ACC112 (cell line): ENCODE results near the gene EFHD2.
A peak's percentile ranks its signal among the peaks of the same experiment; 100 is the strongest.

Experiments used
- H2AFZ ChIP-seq: fragments of 200-600 bp; sonication (generic); one replicate; pipeline ENCODE4 v1.6.0; 2017; ENCODE audit warnings: antibody characterized with exemption, low read length; ENCODE audit not compliant: unreplicated experiment
- H3K27ac ChIP-seq: fragments of 200-600 bp; sonication (generic); 2 replicates; pipeline ENCODE4 v1.5.1; 2014; ENCODE audit warnings: low read depth, mild to moderate bottlenecking, antibody characterized with exemption, low read length, moderate library complexity
- H3K27me3 ChIP-seq: fragments of 200-600 bp; sonication (generic); 2 replicates; pipeline ENCODE4 v1.6.1; 2014; ENCODE audit warnings: mild to moderate bottlenecking, antibody characterized with exemption, low read length, moderate library complexity, mixed read lengths; ENCODE audit not compliant: insufficient read depth
- H3K36me3 ChIP-seq: fragments of 200-600 bp; sonication (generic); 2 replicates; pipeline ENCODE4 v1.6.1; 2016; ENCODE audit warnings: mild to moderate bottlenecking, antibody characterized with exemption, low read length, moderate library complexity, mixed read lengths; ENCODE audit not compliant: insufficient read depth
- H3K4me1 ChIP-seq: fragments of 200-600 bp; sonication (generic); one replicate; pipeline ENCODE4 v1.6.1; 2016; ENCODE audit warnings: low read length, mixed read lengths; ENCODE audit not compliant: insufficient read depth, unreplicated experiment, control insufficient read depth
- H3K4me3 ChIP-seq: fragments of 200-600 bp; sonication (generic); 2 replicates; pipeline ENCODE4 v1.5.1; 2014; ENCODE audit warnings: mild to moderate bottlenecking, low read depth, low read length
- H3K79me2 ChIP-seq: fragments of 200-600 bp; sonication (generic); one replicate; pipeline ENCODE4 v1.6.0; 2016; ENCODE audit warnings: low read length; ENCODE audit not compliant: control insufficient read depth, unreplicated experiment, insufficient read depth

The EFHD2 gene

GRCh38 chr1:15412843-15413242 is 3.2 kb downstream of the EFHD2 start:
- Histone ChIP-seq H3K36me3 (0 out of 2 replicates have a peak, but pooled peaks cover 5% of the 10 kb centered on the region), H3K4me3 (no peak overlapping the region), H3K79me2 (peaks cover 57% of the 10 kb centered on the region), H3K27me3 (no peaks in the 10 kb centered on the region), H2AFZ (no peak overlapping the region), H3K27ac (no peak overlapping the region), H3K4me1 (peaks cover 49% of the 10 kb centered on the region)

GRCh38 chr1:15413563-15414444 is 4.1 kb downstream of the EFHD2 start:
- peaks cover 44% of the 10 kb centered on the region for H3K4me1 ChIP-seq
- H3K4me3 ChIP-seq, result no peak overlapping the region
- H3K79me2 ChIP-seq, result peaks cover 61% of the 10 kb centered on the region
- H3K36me3 ChIP-seq, result 0 out of 2 replicates have a peak, but pooled peaks cover 5% of the 10 kb centered on the region
- H2AFZ ChIP-seq, result no peak overlapping the region
- no peak overlapping the region for H3K27ac ChIP-seq
- H3K27me3 ChIP-seq, result no peaks in the 10 kb centered on the region

GRCh38 chr1:15414445-15414983 is 4.8 kb downstream of the EFHD2 start:
- H2AFZ ChIP-seq, result no peak overlapping the region
- H3K4me3 ChIP-seq, result no peak overlapping the region
- H3K27me3 ChIP-seq, result no peaks in the 10 kb centered on the region
- no peak overlapping the region for H3K27ac ChIP-seq
- H3K79me2 ChIP-seq, result peaks cover 68% of the 10 kb centered on the region
- 0 out of 2 replicates have a peak, but pooled peaks cover 5% of the 10 kb centered on the region for H3K36me3 ChIP-seq
- peaks cover 45% of the 10 kb centered on the region for H3K4me1 ChIP-seq

- H2AFZ ChIP-seq, result no peak overlapping the region
- 0 out of 2 replicates have a peak, but pooled peaks cover 5% of the 10 kb centered on the region for H3K36me3 ChIP-seq
- H3K4me1 ChIP-seq, result peaks cover 34% of the 10 kb centered on the region
- no peak overlapping the region for H3K4me3 ChIP-seq
- H3K79me2 ChIP-seq, result peaks cover 64% of the 10 kb centered on the region
- peak overlapping the region; percentile 85 for H3K27ac ChIP-seq
- H3K27me3 ChIP-seq, result no peaks in the 10 kb centered on the region
Measured at GRCh38 chr1:15417059-15417934, 7.6 kb downstream of the EFHD2 start.

GRCh38 chr1:15418806-15419515 is 9.3 kb downstream of the EFHD2 start:
- H3K27ac ChIP-seq, result no peak overlapping the region
- H2AFZ ChIP-seq, result no peak overlapping the region
- no peaks in the 10 kb centered on the region for H3K27me3 ChIP-seq
- no peak overlapping the region for H3K4me3 ChIP-seq
- peaks cover 34% of the 10 kb centered on the region for H3K4me1 ChIP-seq
- H3K79me2 ChIP-seq, result peaks cover 50% of the 10 kb centered on the region
- H3K36me3 ChIP-seq, result 0 out of 2 replicates have a peak, but pooled peaks cover 5% of the 10 kb centered on the region

GRCh38 chr1:15420853-15421465 is 11.3 kb downstream of the EFHD2 start:
- Histone ChIP-seq H3K36me3 (no peaks in the 10 kb centered on the region), H3K27me3 (no peaks in the 10 kb centered on the region), H3K27ac (no peak overlapping the region), H3K4me1 (peaks cover 31% of the 10 kb centered on the region), H3K79me2 (peaks cover 41% of the 10 kb centered on the region), H2AFZ (no peak overlapping the region), H3K4me3 (no peak overlapping the region)

GRCh38 chr1:15422871-15423270 is 13.2 kb downstream of the EFHD2 start:
- no peak overlapping the region for H3K4me3 ChIP-seq
- no peak overlapping the region for H2AFZ ChIP-seq
- peaks cover 25% of the 10 kb centered on the region for H3K4me1 ChIP-seq
- no peaks in the 10 kb centered on the region for H3K27me3 ChIP-seq
- no peaks in the 10 kb centered on the region for H3K36me3 ChIP-seq
- no peak overlapping the region for H3K27ac ChIP-seq
- H3K79me2 ChIP-seq, result peaks cover 41% of the 10 kb centered on the region

- H3K27me3 ChIP-seq, result no peaks in the 10 kb centered on the region
- H2AFZ ChIP-seq, result no peak overlapping the region
- H3K4me3 ChIP-seq, result no peak overlapping the region
- peaks cover 39% of the 10 kb centered on the region for H3K79me2 ChIP-seq
- peaks cover 23% of the 10 kb centered on the region for H3K4me1 ChIP-seq
- no peaks in the 10 kb centered on the region for H3K36me3 ChIP-seq
- no peak overlapping the region for H3K27ac ChIP-seq
Measured at GRCh38 chr1:15423355-15424077, 13.8 kb downstream of the EFHD2 start.

- H3K4me3 ChIP-seq, result no peak overlapping the region
- H3K27ac ChIP-seq, result no peak overlapping the region
- H3K36me3 ChIP-seq, result no peaks in the 10 kb centered on the region; the same call in 1 of the 2 replicates
- peaks cover 17% of the 10 kb centered on the region for H3K4me1 ChIP-seq
- H2AFZ ChIP-seq, result no peak overlapping the region
- peaks cover 32% of the 10 kb centered on the region for H3K79me2 ChIP-seq
- H3K27me3 ChIP-seq, result no peaks in the 10 kb centered on the region
Measured at GRCh38 chr1:15424146-15424667, 14.5 kb downstream of the EFHD2 start.
